Measurements from ENCODE around the gene ACAT1.
"Not testable (repeated sequence)": the region's sequence is repeated elsewhere in the genome, so short reads cannot be mapped to it uniquely, and the experiment has no call there.

DNA sequence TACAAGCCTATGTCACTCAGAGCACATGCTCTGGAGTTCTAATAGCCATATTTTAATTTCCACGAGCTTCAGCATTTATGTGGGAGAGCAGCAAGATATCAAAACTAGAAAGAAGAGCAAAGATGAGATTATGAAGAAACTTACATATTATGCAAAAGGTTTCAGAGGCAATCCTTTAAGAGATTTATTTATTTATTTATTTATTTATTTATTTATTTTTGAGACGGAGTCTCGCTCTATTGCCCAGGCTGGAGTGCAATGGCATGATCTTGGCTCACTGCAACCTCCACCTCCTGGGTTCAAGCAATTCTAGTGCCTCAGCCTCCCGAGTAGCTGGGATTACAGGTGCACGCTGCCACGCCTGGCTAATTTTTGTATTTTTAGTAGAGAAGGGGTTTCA, 41.5 kb downstream of the ACAT1 start:
- TF ChIP-seq, protein P1, sequence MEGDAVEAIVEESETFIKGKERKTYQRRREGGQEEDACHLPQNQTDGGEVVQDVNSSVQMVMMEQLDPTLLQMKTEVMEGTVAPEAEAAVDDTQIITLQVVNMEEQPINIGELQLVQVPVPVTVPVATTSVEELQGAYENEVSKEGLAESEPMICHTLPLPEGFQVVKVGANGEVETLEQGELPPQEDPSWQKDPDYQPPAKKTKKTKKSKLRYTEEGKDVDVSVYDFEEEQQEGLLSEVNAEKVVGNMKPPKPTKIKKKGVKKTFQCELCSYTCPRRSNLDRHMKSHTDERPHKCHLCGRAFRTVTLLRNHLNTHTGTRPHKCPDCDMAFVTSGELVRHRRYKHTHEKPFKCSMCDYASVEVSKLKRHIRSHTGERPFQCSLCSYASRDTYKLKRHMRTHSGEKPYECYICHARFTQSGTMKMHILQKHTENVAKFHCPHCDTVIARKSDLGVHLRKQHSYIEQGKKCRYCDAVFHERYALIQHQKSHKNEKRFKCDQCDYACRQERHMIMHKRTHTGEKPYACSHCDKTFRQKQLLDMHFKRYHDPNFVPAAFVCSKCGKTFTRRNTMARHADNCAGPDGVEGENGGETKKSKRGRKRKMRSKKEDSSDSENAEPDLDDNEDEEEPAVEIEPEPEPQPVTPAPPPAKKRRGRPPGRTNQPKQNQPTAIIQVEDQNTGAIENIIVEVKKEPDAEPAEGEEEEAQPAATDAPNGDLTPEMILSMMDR (IDR thresholded peaks at IDR 0.05; ENCODE audit: low read depth, low read length) = not testable (repeated sequence)
- TF ChIP-seq EZH2phosphoT487 (IDR thresholded peaks at IDR 0.05; ENCODE audit: low read depth) = not testable (repeated sequence)

Measured in OCI-LY3 (cell line).